HG02852 (cell line): ENCODE results near the gene PROSER3.

Experiments
- ATAC-seq: cut with Tn5 transposase; IDR thresholded peaks from one replicate; pipeline ENCODE4 v1.9.1; 2021; ENCODE audit warnings: mild to moderate bottlenecking, moderate library complexity; ENCODE audit not compliant: unreplicated experiment

PROSER3 gene

DNA sequence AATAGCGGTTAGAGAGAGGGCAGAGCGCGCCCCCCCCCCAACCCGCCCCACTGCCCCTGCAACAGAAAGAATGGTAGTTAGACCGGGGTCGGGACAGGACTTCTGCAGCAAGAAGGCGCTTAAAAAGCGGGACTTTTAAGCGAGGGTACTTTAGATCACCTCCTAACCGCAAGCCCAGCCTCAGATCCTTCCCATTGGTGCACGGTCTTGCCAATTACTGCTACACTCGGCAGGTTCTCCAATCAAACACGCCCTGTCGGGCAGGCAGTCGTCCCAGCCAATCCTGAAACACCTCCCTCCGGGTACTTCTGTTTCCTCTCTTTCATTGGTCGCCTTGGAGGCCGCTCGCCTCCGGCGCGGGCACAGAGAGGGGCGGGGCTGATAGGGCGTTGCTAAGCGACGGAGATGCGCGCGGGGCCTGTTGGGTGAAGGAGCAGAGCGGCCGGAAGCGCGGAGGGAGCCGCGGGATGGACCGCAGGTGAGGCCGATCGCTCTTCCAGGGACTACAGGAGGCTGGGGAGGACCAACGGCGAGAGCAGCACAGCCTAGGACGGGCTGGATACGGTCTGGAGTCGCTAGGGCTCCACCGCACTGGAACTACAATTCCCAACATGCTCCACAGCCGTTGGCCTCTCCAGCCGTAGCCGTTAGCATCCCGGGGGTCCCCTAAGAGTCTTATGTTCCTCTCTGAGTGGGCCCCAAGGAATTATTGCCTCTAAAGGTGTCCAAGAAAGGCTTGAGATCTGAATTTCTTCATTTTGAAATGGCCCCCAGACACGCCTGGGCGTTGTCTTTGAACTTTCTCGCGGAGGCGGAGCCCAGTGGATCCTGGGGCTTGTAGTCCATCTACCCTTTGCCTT is at the start of gene PROSER3:
Gene PROSER3 (plus strand): TSS at position 428 of the 860 bp plus-strand sequence. CDS start 40 bp downstream, at position 468.
- peak; percentile 91 for ATAC-seq

GRCh38 chr19:35708391-35708790 is 49.6 kb upstream of the PROSER3 start:
- no peak for ATAC-seq

GRCh38 chr19:35710784-35711723 is 46.9 kb upstream of the PROSER3 start:
- no peak for ATAC-seq

- ATAC-seq: no peak
These were observed 45.1 kb upstream of the PROSER3 start for GRCh38 chr19:35712567-35713505.

GRCh38 chr19:35713506-35713850 is 44.5 kb upstream of the PROSER3 start:
- no peak for ATAC-seq

- no peak for ATAC-seq
These were observed 44.0 kb upstream of the PROSER3 start for GRCh38 chr19:35713904-35714495.

GRCh38 chr19:35714601-35715354 is 43.2 kb upstream of the PROSER3 start:
- ATAC-seq: no peak

DNA sequence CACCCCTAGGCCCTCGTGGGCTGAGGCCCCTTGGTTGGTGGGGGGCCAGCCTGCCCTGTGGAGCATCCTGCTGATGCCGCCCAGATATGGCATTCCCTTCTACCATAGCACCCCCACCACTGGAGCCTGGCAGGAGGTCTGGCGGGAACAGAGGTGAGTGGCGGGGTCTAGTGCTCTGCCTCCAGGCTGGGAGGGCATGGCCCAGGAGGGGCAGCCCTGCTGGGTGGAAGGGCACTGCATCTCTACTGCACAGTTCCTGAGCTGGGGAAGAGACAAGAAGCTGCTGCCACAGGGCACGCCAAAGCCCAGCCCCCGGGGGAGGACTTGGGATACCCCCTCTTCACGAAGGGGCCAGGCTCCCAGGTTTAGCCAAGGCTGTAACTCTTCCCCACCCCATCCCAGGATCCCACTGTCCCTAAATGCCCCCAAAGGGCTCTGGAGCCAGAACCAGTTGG is 42.6 kb upstream of the PROSER3 start:
- no peak for ATAC-seq

GRCh38 chr19:35715981-35716800 is 41.8 kb upstream of the PROSER3 start:
- no peak for ATAC-seq

- ATAC-seq: peak; percentile 58
These were observed 40.9 kb upstream of the PROSER3 start for GRCh38 chr19:35716801-35717664.

DNA sequence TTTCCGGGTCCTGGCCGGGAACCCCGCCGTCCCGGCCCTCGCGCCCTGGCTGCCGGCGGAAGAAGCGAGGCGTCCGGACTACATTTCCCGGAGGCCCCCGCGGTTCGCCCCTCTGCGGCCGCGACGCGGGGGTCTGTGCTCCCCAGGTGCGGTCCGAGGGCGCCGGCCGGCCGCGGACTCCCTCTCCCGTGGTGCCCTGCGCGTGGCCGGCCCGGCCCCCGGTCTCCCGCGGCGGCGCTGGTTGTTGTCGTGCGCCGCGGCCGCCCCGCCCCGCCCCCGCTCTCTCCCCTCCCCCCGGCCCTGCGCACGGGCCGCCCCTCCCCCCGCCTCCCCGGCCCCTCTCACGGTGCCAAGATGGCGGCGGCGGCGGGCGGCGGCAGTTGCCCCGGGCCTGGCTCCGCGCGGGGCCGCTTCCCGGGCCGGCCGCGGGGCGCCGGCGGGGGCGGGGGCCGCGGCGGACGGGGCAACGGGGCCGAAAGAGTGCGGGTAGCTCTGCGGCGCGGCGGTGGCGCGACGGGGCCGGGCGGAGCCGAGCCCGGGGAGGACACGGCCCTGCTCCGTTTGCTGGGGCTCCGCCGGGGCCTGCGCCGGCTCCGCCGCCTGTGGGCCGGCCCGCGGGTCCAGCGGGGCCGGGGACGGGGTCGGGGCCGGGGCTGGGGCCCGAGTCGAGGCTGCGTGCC is 40.2 kb upstream of the PROSER3 start, which contains the start of gene KMT2B:
Gene KMT2B (plus strand): TSS at position 339 of the 680 bp plus-strand sequence. CDS start 16 bp downstream, at position 355.
- ATAC-seq: peak; percentile 53

DNA sequence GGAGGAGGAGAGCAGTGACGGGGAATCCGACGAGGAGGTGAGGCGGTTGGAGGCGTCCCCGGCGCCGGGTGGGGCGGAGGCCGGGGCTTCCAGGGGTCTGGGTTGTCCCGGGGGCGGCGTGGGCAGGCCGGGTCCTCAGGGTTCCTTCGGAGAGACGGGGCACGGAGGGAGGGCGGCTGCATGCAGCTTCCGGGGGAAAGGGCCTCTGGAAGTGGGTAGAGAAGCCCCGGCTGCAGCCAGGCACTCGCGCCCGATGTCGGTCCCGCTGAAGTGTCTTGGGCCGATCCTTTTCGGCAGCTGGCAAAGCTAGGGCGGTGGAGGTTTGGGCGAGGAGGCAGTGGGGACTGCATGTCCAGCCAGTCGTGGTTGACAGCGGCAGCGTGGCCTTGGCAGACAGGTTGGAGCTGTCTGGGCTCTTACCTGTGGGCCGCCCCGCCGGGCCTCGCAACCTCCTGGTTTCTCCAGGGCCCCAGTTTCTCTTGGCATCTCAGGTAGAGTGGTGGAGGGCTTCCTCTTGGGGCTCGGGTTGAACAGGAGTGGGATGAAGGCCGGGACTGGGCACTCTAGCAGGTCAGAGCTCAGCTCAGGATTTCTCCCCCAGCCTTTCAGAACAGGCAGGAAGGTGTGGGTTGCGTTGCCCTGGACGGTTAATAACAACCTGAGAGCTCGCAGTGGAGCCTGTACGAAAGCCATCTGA is 39.5 kb upstream of the PROSER3 start:
- ATAC-seq: peak; percentile 2

DNA sequence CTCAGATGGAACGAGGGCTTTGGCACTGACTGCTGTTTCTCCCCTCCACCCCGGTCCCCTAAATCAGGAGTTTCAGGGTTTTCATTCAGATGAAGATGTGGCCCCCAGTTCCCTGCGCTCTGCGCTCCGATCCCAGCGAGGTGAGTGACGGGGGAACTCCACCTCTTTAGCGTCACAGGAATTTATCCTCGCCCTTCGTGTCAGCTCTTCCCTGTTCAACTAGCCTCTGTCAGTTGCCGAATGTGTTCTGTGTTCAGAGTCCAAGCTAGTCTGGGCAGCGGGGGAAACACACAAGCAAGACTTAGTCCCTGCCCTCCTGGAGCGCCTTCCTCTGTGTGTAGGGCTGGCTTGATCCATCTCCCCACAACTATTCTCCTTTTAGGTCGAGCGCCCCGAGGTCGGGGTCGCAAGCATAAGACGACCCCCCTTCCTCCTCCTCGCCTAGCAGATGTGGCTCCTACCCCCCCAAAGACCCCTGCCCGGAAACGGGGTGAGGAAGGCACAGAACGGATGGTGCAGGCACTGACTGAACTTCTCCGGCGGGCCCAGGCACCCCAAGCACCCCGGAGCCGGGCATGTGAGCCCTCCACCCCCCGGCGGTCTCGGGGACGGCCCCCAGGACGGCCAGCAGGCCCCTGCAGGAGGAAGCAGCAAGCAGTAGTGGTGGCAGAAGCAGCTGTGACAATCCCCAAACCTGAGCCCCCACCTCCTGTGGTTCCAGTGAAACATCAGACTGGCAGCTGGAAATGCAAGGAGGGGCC is 38.4 kb upstream of the PROSER3 start:
- ATAC-seq: no peak

GRCh38 chr19:35720163-35720524 is 37.8 kb upstream of the PROSER3 start:
- no peak for ATAC-seq

DNA sequence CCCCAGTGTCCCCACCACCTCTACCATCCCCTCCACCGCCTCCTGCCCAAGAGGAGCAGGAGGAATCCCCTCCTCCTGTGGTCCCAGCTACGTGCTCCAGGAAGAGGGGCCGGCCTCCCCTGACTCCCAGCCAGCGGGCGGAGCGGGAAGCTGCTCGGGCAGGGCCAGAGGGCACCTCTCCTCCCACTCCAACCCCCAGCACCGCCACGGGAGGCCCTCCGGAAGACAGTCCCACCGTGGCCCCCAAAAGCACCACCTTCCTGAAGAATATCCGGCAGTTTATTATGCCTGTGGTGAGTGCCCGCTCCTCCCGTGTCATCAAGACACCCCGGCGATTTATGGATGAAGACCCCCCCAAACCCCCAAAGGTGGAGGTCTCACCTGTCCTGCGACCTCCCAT is 37.3 kb upstream of the PROSER3 start:
- no peak for ATAC-seq

- ATAC-seq: no peak
These were observed 36.6 kb upstream of the PROSER3 start for GRCh38 chr19:35721374-35721773.
